Thoracic aorta (tissue), 2 donors: Measurements from ENCODE around the gene STX11. TPM values are rescaled to one million over a fixed set of nuclear protein-coding genes. Genes with fewer than 3 reads are reported as not detected.

Source experiments
- ATAC-seq: fragments of 150-250 bp; one replicate; pipeline ENCODE4 v1.8.0; 2017; ENCODE audit warnings: low read depth; ENCODE audit not compliant: insufficient number of reproducible peaks, low FRiP score
- DNase-seq: peaks from one replicate; pipeline ENCODE4 v3.0.0-alpha.2; 2020; ENCODE audit warnings: low spot score
- H3K27ac ChIP-seq, 2 donors: fragments of 200-600 bp; sonication (generic); 1 replicate in 1 of 2; 2 replicates in 1 of 2; pipeline ENCODE4 v1.5.1; 2016; ENCODE audit warnings: mild to moderate bottlenecking in 2 of 2, moderate library complexity in 2 of 2
- H3K27me3 ChIP-seq: fragments of 200-600 bp; sonication (generic); replicated peaks from 2 replicates; pipeline ENCODE4 v1.6.0; 2016; ENCODE audit warnings: mild to moderate bottlenecking; ENCODE audit not compliant: insufficient read depth
- H3K36me3 ChIP-seq: fragments of 200-600 bp; sonication (generic); one replicate; pipeline ENCODE4 v1.5.1; 2016
- H3K4me1 ChIP-seq, 2 donors: fragments of 200-600 bp; sonication (generic); 1 replicate in 1 of 2; 2 replicates in 1 of 2; pipeline versions ENCODE4 v1.5.1 to v1.6.0; 2016; ENCODE audit warnings: low read depth in 2 of 2, mild to moderate bottlenecking in 1 of 2; ENCODE audit not compliant: control insufficient read depth in 1 of 2
- H3K4me3 ChIP-seq: fragments of 200-600 bp; sonication (generic); 2 replicates; pipeline ENCODE4 v1.5.1; 2016; ENCODE audit warnings: mild to moderate bottlenecking
- H3K9me3 ChIP-seq: fragments of 200-600 bp; sonication (generic); 2 replicates; pipeline ENCODE4 v1.5.1; 2016
- total RNA-seq, 2 donors: library from RNA; depleted of rRNA; stranded (reverse); fragments of >200 nt; gene quantifications; one replicate each; pipeline versions ENCODE4 v1.1.0 to v1.2.3, GENCODE V29; 2016
- TF ChIP-seq, protein P1 (sequence below): fragments of 200-600 bp; sonication (generic); IDR thresholded peaks from one replicate; pipeline ENCODE4 v1.5.1; 2019; ENCODE audit warnings: antibody characterized with exemption

The STX11 gene
- total RNA-seq, 2 donors from 2014 or later: 12.1 to 17.2 TPM

DNA sequence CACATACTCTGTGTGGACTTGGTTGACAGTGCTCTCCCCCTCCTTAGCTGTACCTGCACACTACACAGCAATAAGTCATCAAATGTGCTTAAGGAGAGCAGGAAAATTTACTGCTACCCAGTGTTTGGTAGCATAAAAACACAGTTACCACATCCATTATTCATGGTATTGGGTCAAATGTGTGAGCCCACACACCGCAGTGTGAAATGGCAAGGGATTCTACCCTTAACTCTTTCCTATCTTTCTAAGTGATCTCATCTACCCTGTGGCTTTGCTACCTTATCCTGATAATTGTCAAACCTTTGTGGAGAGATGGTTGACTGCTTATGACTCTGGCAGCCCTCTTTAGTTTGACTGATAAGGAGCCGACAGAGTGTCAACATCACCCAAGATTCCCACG is 47.6 kb downstream of the STX11 start:
- H3K4me3 ChIP-seq: no peak overlapping the region
- no peak overlapping the region for H3K27ac ChIP-seq
- TF ChIP-seq, protein P1, sequence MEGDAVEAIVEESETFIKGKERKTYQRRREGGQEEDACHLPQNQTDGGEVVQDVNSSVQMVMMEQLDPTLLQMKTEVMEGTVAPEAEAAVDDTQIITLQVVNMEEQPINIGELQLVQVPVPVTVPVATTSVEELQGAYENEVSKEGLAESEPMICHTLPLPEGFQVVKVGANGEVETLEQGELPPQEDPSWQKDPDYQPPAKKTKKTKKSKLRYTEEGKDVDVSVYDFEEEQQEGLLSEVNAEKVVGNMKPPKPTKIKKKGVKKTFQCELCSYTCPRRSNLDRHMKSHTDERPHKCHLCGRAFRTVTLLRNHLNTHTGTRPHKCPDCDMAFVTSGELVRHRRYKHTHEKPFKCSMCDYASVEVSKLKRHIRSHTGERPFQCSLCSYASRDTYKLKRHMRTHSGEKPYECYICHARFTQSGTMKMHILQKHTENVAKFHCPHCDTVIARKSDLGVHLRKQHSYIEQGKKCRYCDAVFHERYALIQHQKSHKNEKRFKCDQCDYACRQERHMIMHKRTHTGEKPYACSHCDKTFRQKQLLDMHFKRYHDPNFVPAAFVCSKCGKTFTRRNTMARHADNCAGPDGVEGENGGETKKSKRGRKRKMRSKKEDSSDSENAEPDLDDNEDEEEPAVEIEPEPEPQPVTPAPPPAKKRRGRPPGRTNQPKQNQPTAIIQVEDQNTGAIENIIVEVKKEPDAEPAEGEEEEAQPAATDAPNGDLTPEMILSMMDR: no peak
- H3K9me3 ChIP-seq: peaks cover 4% of the 10 kb centered on the region
- H3K4me1 ChIP-seq: no peaks in the 10 kb centered on the region
- no peak for DNase-seq
- no peak for ATAC-seq
- H3K36me3 ChIP-seq: no peaks in the 10 kb centered on the region
- H3K27me3 ChIP-seq: no peaks in the 10 kb centered on the region

DNA sequence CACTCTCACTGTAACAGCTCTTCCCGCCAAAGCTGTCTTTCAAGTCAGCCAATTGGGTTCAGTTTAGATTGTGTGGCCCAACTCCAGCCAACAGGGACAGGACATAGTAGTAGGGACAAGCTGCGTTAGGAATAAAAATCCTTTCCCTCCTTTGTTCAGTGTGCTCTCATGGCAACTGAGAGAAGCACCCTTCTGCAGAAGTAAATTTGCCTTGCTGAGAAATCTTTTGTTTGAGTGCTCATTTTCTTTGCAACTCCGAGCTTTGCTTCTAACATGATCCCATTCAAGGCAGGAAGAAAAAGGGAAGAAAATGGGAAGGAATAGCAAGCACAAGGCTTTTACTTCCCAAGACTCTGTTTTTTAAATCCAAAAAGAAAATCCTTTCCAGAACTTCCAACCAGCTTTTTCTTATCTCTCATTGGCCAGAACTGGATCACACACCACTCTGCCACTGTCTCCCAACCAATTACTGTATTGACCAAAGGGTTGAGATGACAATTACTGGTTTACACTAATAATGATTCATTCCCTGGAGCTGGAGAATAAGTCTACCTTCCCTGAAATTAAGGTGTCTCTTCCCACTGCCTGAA is 52.7 kb downstream of the STX11 start:
- H3K4me1 ChIP-seq: no peaks in the 10 kb centered on the region
- no peak for DNase-seq
- H3K27me3 ChIP-seq: no peaks in the 10 kb centered on the region
- TF ChIP-seq, protein P1: no peak
- H3K4me3 ChIP-seq: no peak overlapping the region
- H3K36me3 ChIP-seq: no peaks in the 10 kb centered on the region
- H3K9me3 ChIP-seq: peaks cover 15% of the 10 kb centered on the region
- H3K27ac ChIP-seq: no peak overlapping the region
- no peak for ATAC-seq

DNA sequence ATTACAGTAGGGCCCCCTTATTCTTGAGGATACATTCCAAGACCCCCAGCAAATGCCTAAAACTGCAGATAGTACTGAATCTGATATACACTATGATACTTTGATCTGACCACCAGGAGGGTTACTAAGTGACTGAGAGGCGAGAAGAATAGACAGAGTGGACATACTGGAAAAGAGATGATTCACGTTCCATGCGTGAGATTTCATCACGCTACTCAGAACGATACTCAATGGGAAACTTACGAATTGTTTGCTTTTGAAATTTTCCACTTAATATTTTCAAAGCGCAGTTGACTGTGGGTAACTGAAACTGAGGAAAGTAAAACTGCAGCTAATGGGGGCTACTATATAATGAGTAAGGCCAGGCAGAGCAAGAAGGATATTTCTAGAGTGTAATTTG is 60.8 kb downstream of the STX11 start:
- H3K4me3 ChIP-seq: no peak overlapping the region
- no peaks in the 10 kb centered on the region for H3K9me3 ChIP-seq
- no peak for ATAC-seq
- H3K27ac ChIP-seq: no peak overlapping the region
- DNase-seq: no peak
- no peaks in the 10 kb centered on the region for H3K36me3 ChIP-seq
- H3K4me1 ChIP-seq: peaks cover 4 to 12% of the 10 kb centered on the region in 2 donors
- TF ChIP-seq, protein P1: no peak
- no peaks in the 10 kb centered on the region for H3K27me3 ChIP-seq

DNA sequence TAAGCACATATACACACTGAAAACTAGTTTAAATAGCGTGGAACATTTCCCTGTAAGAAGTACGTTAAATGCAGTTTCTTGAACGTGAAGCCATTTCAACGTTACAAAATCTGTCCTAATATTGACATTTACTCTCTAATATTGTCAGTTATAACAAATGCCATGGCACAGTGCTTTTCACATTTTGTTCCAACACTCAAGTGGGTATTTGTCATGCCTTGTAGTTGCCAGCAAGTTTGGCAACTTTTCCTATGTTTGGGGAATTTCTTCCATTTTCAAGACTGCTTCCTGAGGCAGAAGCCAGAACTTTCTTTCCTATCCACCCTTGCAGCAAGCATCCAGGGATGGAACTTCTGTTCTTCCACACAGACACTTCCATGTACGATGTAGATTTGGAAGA is 63.0 kb downstream of the STX11 start:
- TF ChIP-seq, protein P1: no peak
- DNase-seq: no peak
- Histone ChIP-seq H3K9me3 (no peaks in the 10 kb centered on the region), H3K36me3 (no peaks in the 10 kb centered on the region), H3K27me3 (no peaks in the 10 kb centered on the region), H3K4me1 (peaks cover 9 to 12% of the 10 kb centered on the region in 2 donors), H3K4me3 (no peak overlapping the region), H3K27ac (no peak overlapping the region)
- ATAC-seq: no peak

DNA sequence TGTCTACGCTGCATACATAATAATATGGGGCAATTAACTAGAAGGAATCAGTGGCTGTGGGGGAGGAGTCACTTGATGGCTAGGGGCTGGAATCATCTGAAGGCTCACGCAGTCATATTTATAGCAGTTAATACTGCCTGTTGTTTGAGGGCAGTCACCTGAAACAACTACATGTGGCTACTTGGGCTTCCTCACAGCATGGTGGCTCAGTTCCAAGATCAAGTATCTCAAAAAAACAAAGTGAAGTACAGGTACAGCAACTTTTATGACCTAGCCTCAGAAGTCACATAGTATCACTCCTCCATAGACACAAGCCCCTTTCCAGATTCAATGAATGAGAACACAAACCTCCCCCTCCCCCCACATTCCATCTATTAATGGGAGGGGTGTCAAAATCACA is 63.7 kb downstream of the STX11 start:
- no peaks in the 10 kb centered on the region for H3K9me3 ChIP-seq
- DNase-seq (no peak), ATAC-seq (no peak)
- H3K36me3 ChIP-seq: no peaks in the 10 kb centered on the region
- no peak overlapping the region for H3K27ac ChIP-seq
- H3K4me1 ChIP-seq: peaks cover 9 to 12% of the 10 kb centered on the region in 2 donors
- TF ChIP-seq, protein P1: no peak
- no peaks in the 10 kb centered on the region for H3K27me3 ChIP-seq
- no peak overlapping the region for H3K4me3 ChIP-seq
